ENCODE results near the gene CAMKK2.
"Not testable (repeated sequence)": the region's sequence is repeated elsewhere in the genome, so short reads cannot be mapped to it uniquely, and the experiment has no call there.

CAMKK2 gene

DNA sequence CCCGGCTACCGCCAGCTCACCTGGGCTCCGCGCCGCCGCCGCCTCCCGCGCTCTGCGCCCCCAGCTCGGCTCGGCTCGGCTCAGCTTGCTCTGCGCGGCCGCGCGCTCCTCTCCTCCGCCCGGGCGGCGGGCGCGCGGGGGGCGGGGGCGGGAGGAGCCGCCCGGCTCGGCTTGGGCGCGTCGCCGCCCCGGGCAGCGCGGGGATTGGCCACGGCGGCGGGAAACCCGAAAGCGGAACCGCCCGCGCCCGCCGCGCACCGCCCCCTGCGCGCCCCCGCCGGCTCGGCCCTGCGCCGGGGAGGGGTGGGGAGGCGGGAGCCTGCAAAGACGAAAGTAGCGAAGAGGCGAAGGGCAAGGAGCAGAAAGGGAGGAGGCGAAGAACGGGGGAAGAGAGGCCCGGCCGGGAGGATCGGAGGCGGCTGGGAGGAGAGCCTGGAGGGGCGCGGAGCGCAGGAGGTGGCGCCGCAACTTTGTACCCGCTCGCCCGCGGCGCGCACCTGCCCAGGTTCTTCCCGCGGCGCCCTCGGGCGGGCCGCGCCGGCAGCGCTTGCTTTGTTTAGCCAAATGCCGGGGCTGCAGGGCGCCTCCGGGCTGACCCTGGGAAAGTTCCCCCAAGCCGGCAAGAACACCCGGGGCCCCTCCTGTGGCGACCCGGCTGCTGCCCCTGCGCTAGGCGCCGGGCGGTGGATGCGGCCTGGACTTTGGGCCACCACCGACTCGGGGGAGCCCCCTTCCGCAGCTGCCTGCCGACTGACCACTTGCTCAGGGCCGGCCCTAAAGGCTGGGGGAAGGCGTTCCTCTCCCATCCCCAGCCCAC lies at the start of gene CAMKK2:
CAMKK2 (minus strand) TSS at position 92 of the 817 bp plus-strand sequence. CDS start 22,183 bp downstream, outside the sequence.
- DNase-seq, result peak; percentile 87

- no peak for DNase-seq
Observed at GRCh38 chr12:121345151-121345815, 48.8 kb upstream of the CAMKK2 start.

DNA sequence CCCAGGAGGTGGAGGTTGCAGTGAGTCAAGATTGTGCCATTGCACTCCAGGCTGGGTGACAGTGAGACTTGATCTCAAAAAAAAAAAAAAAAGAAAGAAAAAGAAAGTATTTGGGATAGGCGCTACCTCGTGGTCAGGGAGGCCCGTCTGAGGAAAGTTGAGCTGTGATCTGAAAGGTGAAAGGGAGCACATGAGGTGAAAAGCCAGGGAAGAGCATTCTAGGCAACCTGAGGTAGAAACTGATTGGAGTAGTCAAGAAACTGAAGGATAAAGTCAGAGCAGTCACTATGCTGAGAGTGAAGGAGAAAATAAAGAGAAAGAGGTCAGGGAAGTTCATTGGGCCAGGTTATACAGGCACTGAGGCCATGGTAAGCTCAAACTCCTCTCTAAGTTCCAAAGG lies 48.0 kb upstream of the CAMKK2 start:
- DNase-seq, result no peak

DNA sequence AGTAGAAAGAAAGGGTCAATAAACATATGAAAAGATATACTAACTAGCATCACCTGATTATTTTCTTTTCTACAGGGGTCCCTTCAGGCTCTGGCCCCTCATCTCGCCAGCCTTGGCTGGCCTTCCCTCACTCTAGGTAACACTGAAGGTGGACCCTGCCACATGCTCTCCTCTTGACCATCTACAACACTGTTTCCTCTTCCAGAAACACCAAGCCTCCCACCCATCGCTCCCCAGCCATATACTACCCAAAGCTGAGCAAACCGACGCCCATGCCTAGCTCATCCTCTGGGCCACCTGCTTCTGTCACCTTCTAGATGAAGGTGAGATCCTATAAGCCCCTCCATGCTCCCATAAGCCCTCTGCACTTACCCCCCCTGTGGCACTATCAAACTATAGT lies 40.9 kb upstream of the CAMKK2 start:
- no peak for DNase-seq

DNA sequence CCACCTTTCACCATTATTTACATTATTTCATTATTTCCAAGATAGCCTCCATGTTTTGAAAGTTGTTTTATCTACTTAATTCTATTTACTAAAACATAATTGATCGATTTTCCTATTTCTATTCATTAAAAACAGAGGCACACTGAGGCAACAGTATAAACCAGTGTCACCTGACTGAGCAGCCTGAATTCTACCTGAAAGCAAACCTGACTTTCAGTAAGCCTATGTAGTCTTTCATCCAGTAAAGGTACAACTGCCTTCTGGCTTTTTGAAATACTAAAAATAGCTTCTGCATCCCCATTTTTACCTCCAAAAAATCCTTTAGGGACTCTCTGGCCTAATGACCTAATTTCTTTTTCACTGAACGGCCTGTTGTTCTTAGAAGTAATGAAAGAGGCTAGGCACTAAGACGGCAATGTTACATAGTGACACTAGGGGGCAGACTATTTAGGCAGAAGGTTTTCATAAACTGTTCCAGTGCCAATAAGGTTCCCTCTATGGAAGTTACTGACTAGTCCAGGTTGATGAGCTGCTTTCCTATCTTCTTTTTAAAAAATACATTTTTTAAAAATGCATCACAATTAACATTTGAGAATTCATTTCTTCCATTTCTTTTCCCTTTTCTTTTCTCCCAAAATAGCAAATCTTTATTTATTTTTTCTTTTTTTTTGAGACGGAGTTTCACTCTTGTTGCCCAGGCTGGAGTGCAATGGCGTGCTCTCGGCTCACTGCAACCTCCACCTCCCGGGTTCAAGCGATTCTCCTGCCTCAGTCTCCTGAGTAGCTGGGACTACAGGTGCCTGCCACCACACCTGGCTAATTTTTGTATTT lies 38.2 kb upstream of the CAMKK2 start:
- no peak for DNase-seq

- no peak for DNase-seq
Observed at GRCh38 chr12:121333747-121334146, 37.2 kb upstream of the CAMKK2 start.

- no peak for DNase-seq
Observed at GRCh38 chr12:121331248-121331647, 34.7 kb upstream of the CAMKK2 start.

- DNase-seq, result no peak
Observed at GRCh38 chr12:121330692-121331091, 34.2 kb upstream of the CAMKK2 start.

- no peak for DNase-seq
Observed at GRCh38 chr12:121330195-121330594, 33.7 kb upstream of the CAMKK2 start.

- DNase-seq, result no peak
Observed at GRCh38 chr12:121328620-121329019, 32.1 kb upstream of the CAMKK2 start.

- DNase-seq, result no peak
Observed at GRCh38 chr12:121326996-121327674, 30.6 kb upstream of the CAMKK2 start.

GRCh38 chr12:121325922-121326396 lies 29.4 kb upstream of the CAMKK2 start:
- no peak for DNase-seq

- DNase-seq, result no peak
Observed at GRCh38 chr12:121323908-121324307, 27.4 kb upstream of the CAMKK2 start.

DNA sequence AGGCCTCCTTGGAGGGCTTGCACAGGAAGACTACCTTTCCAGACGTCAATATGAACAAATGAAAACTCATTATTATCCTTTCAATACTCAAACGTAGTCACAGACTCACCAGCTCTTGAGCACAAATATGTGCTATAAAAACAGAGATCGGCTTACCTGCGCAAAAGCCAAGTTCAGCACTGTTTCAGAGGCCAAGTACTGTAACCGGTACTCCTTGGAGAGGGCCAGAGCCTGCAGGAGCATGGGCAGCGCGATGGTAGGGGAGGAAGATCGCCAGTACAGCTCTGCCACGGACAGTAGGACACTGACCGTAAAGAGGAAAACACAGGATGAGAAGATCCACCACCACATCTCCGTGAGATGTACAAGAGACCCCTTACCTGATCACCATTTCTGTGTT lies 21.6 kb upstream of the CAMKK2 start:
- no peak for DNase-seq

GRCh38 chr12:121314431-121314830 lies 17.9 kb upstream of the CAMKK2 start:
- no peak for DNase-seq

GRCh38 chr12:121310231-121310630 lies 13.7 kb upstream of the CAMKK2 start:
- not testable (repeated sequence) for DNase-seq

DNA sequence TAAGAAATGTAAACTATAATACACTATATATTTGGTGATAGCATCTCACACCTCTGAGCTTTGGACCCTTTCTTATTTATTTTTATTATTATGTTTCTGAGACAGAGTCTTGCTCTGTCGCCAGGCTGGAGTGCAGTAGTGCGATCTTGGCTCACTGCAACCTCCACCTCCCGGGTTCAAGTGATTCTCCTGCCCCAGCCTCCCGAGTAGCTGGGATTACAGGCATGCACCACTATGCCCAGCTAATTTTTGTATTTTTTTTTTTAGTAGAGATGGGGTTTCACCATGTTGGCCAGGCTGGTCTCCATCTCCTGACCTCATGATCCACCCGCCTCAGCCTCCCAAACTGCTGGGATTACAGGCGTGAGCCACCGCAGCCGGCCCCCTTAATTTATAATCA lies 10.9 kb upstream of the CAMKK2 start:
- not testable (repeated sequence) for DNase-seq

DNA sequence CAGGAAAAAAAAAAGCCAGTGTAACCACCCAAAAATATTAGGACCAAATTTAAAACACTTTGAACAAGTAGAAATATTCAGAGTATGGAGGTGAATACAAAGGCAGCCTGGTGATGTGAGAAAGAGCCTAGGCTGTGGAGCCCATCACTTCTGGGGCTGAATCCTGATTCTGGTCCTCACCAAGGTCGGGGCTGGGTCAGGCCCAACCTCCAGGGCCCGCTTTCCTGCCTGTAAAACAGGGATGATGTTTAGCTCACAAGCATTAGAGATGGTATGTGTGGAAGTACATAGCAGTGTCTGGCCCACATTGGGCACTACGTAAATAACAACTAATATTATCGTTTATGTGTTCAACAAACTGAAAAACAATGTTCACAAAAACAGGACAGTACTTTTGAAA lies 7.8 kb upstream of the CAMKK2 start:
- no peak for DNase-seq

DNA sequence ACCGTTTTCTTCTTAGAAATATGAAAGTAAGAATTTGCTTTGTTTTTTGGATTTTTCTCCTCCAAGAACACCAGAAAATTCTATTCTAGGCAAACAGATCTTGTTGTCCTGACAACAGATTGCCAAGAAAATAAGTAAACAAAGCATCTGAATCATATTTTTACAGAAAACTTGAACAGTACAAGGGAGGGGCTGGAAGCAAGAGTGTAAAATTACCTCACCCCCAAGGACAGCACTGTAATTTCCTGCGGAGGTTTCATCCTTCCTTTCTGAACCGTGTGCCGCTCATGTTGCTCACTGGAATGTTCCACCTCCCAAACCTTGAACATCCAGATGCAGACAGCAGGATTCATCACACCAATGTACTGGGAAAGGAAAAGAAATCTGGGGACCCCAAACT lies 5.4 kb upstream of the CAMKK2 start:
- no peak for DNase-seq

- no peak for DNase-seq
Observed at GRCh38 chr12:121300083-121300819, 3.7 kb upstream of the CAMKK2 start.

- no peak for DNase-seq
Observed at GRCh38 chr12:121299662-121300061, 3.2 kb upstream of the CAMKK2 start.

GRCh38 chr12:121298411-121298810 lies 1.9 kb upstream of the CAMKK2 start:
- DNase-seq, result not testable (repeated sequence)

Measured in CD4-positive, alpha-beta T cell treated with Interleukin-15 for 1 hour (primary cell).